Activated CD4-positive, alpha-beta memory T cell treated with anti-CD3 and anti-CD28 coated beads, Interleukin-2, amount 10 ng/mL, durations not matched to agents 7 days and 5 days (primary cell): ENCODE results near the gene PISD. TPM values are rescaled to one million over a fixed set of nuclear protein-coding genes. Genes with fewer than 3 reads are reported as not detected.
A peak's percentile ranks its signal among the peaks of the same experiment; 100 is the strongest.
"Not testable (repeated sequence)": the region's sequence is repeated elsewhere in the genome, so short reads cannot be mapped to it uniquely, and the experiment has no call there.

Experiments
- CTCF ChIA-PET: fragments of 350-600 bp; sonication (Branson Sonifier 250); formaldehyde crosslinking; loops from one replicate; lab custom pipeline; 2021; ENCODE audit warnings: antibody characterized with exemption, inconsistent platforms; lab: Charles Lee
- POLR2A ChIA-PET: fragments of 350-600 bp; sonication (Branson Sonifier 250); formaldehyde crosslinking; loops from one replicate; lab custom pipeline; 2021; ENCODE audit warnings: antibody characterized with exemption; lab: Charles Lee
- DNase-seq: peaks from one replicate; pipeline ENCODE4 v3.0.0-alpha.2; 2020
- H3K27ac Mint-ChIP-seq: one replicate; pipeline ENCODE4 v1.8.0; 2021; ENCODE audit warnings: mild to moderate bottlenecking, mixed read lengths
- H3K27me3 Mint-ChIP-seq: one replicate; pipeline ENCODE4 v1.8.0; 2021; ENCODE audit warnings: mixed read lengths
- H3K36me3 Mint-ChIP-seq: one replicate; pipeline ENCODE4 v1.8.0; 2021; ENCODE audit warnings: low read depth, mixed read lengths
- H3K4me1 Mint-ChIP-seq: one replicate; pipeline ENCODE4 v1.8.0; 2021; ENCODE audit warnings: mixed read lengths
- H3K4me3 Mint-ChIP-seq: one replicate; pipeline ENCODE4 v1.8.0; 2021; ENCODE audit warnings: mild to moderate bottlenecking, mixed read lengths
- H3K9me3 Mint-ChIP-seq: one replicate; pipeline ENCODE4 v1.8.0; 2021; ENCODE audit warnings: mixed read lengths
- total RNA-seq, 2 experiments: library from RNA; stranded (reverse); gene quantifications; one replicate each; pipeline ENCODE4 v1.2.3, GENCODE V29; 2021

The PISD gene
- total RNA-seq, 2 experiments from 2014 or later: 19.2 to 19.6 TPM

GRCh38 chr22:31680861-31681341, 18.9 kb upstream of the PISD start:
- no peak overlapping the region for H3K4me3 Mint-ChIP-seq
- peaks cover 27% of the 10 kb centered on the region for H3K36me3 Mint-ChIP-seq
- POLR2A ChIA-PET: interaction anchor here (1.1 to 1.3 kb wide), 4 partner anchors 13 to 59 kb away, joined by 3 to 4 read pairs (median 4); partner anchors contain the start of gene PISD
- no peaks in the 10 kb centered on the region for H3K27me3 Mint-ChIP-seq
- no peaks in the 10 kb centered on the region for H3K9me3 Mint-ChIP-seq
- no peak overlapping the region for H3K27ac Mint-ChIP-seq
- CTCF ChIA-PET: interaction anchor here (0.6 to 1.5 kb wide), 2 partner anchors 15 to 134 kb away, joined by 3 to 8 read pairs; no protein-coding TSS in a partner anchor
- H3K4me1 Mint-ChIP-seq: peaks cover 24% of the 10 kb centered on the region
- DNase-seq: no peak

GRCh38 chr22:31678748-31679147, 16.7 kb upstream of the PISD start:
- Mint-ChIP-seq H3K27ac (peak overlapping the region; percentile 35), H3K27me3 (no peaks in the 10 kb centered on the region), H3K4me3 (no peak overlapping the region), H3K4me1 (peaks cover 24% of the 10 kb centered on the region), H3K36me3 (peaks cover 8% of the 10 kb centered on the region), H3K9me3 (no peaks in the 10 kb centered on the region)
- no peak for DNase-seq
- ChIA-PET CTCF (interaction anchor here (5.1 kb wide), 1 partner anchor 12 kb away, joined by 54 read pairs; no protein-coding TSS in a partner anchor), POLR2A (no interaction called here)

- no peaks in the 10 kb centered on the region for H3K9me3 Mint-ChIP-seq
- CTCF ChIA-PET: interaction anchor here (0.8 to 5.1 kb wide), 6 partner anchors 10 to 294 kb away, joined by 3 to 54 read pairs (median 6); partner anchors contain the start of gene PISD
- H3K4me1 Mint-ChIP-seq: peaks cover 24% of the 10 kb centered on the region
- peak overlapping the region; percentile 89 for H3K27ac Mint-ChIP-seq
- no peaks in the 10 kb centered on the region for H3K36me3 Mint-ChIP-seq
- POLR2A ChIA-PET: interaction anchor here (0.8 to 2.4 kb wide), 18 partner anchors 9 to 294 kb away, joined by 3 to 37 read pairs (median 6); partner anchors contain the start of genes DEPDC5 and PISD
- peak; percentile 95 for DNase-seq
- peak overlapping the region; percentile 88 for H3K4me3 Mint-ChIP-seq
- no peaks in the 10 kb centered on the region for H3K27me3 Mint-ChIP-seq
These were observed 14.7 kb upstream of the PISD start for GRCh38 chr22:31676700-31677099.

GRCh38 chr22:31674219-31674618, 12.2 kb upstream of the PISD start:
- ChIA-PET CTCF (interaction anchor here (1.3 to 5.1 kb wide), 2 partner anchors 8 to 12 kb away, joined by 3 to 54 read pairs; partner anchors contain the start of gene PISD), POLR2A (interaction anchor here (0.7 kb wide), 1 partner anchor 9 kb away, joined by 3 read pairs; no protein-coding TSS in a partner anchor)
- H3K27ac Mint-ChIP-seq, H3K9me3 Mint-ChIP-seq, DNase-seq, H3K4me3 Mint-ChIP-seq, H3K27me3 Mint-ChIP-seq, H3K36me3 Mint-ChIP-seq: not testable (repeated sequence)
- H3K4me1 Mint-ChIP-seq: peaks cover 19% of the 10 kb centered on the region

- not testable (repeated sequence) for H3K4me3 Mint-ChIP-seq, H3K36me3 Mint-ChIP-seq, H3K27ac Mint-ChIP-seq, H3K4me1 Mint-ChIP-seq, H3K27me3 Mint-ChIP-seq, DNase-seq, H3K9me3 Mint-ChIP-seq
- ChIA-PET CTCF (interaction anchor here (0.8 to 4.4 kb wide), 4 partner anchors 8 to 281 kb away, joined by 3 to 54 read pairs (median 4); no protein-coding TSS in a partner anchor), POLR2A (interaction anchor here (1.4 to 1.5 kb wide), 2 partner anchors 7 to 12 kb away, joined by 4 to 6 read pairs; no protein-coding TSS in a partner anchor)
These were observed 6.8 kb upstream of the PISD start for GRCh38 chr22:31668849-31669248.

GRCh38 chr22:31662668-31663037, 638 bp upstream of the PISD start:
- no peaks in the 10 kb centered on the region for H3K36me3 Mint-ChIP-seq
- H3K9me3 Mint-ChIP-seq: no peaks in the 10 kb centered on the region
- H3K27ac Mint-ChIP-seq: peak overlapping the region; percentile 91
- DNase-seq: no peak
- no peaks in the 10 kb centered on the region for H3K27me3 Mint-ChIP-seq
- peaks cover 37% of the 10 kb centered on the region for H3K4me1 Mint-ChIP-seq
- H3K4me3 Mint-ChIP-seq: peak overlapping the region; percentile 91
- ChIA-PET CTCF (interaction anchor here (0.7 to 6.1 kb wide), 13 partner anchors 11 to 539 kb away, joined by 3 to 87 read pairs (median 5); partner anchors contain the start of gene YWHAH), POLR2A (interaction anchor here (0.8 to 3.2 kb wide), 27 partner anchors 9 to 813 kb away, joined by 3 to 37 read pairs (median 5); partner anchors contain the start of genes DEPDC5, DRG1, FBXO7 and PATZ1)

GRCh38 chr22:31660860-31661341, 1.1 kb downstream of the PISD start:
- Mint-ChIP-seq H3K27ac (peak overlapping the region; percentile 91), H3K4me3 (peak overlapping the region; percentile 91), H3K4me1 (peaks cover 37% of the 10 kb centered on the region)
- DNase-seq: peak; percentile 67
- ChIA-PET CTCF (interaction anchor here (1.8 to 6.1 kb wide), 6 partner anchors 16 to 309 kb away, joined by 6 to 87 read pairs (median 12); partner anchors contain the start of genes DEPDC5 and YWHAH), POLR2A (interaction anchor here (0.9 to 3.2 kb wide), 17 partner anchors 8 to 370 kb away, joined by 3 to 37 read pairs (median 7); partner anchors contain the start of genes DEPDC5, PATZ1 and PRR14L)
- not testable (repeated sequence) for H3K27me3 Mint-ChIP-seq, H3K36me3 Mint-ChIP-seq, H3K9me3 Mint-ChIP-seq

- H3K27me3 Mint-ChIP-seq: no peaks in the 10 kb centered on the region
- ChIA-PET POLR2A (no interaction called here), CTCF (interaction anchor here (1.1 kb wide), 1 partner anchor 320 kb away, joined by 5 read pairs; no protein-coding TSS in a partner anchor)
- DNase-seq: no peak
- no peaks in the 10 kb centered on the region for H3K9me3 Mint-ChIP-seq
- H3K36me3 Mint-ChIP-seq: no peaks in the 10 kb centered on the region
- H3K27ac Mint-ChIP-seq: no peak overlapping the region
- H3K4me3 Mint-ChIP-seq: no peak overlapping the region
- H3K4me1 Mint-ChIP-seq: peaks cover 34% of the 10 kb centered on the region
These were observed 2.8 kb downstream of the PISD start for GRCh38 chr22:31659246-31659645.

GRCh38 chr22:31654408-31654807, 7.6 kb downstream of the PISD start:
- ChIA-PET CTCF (interaction anchor here (1.9 kb wide), 1 partner anchor 11 kb away, joined by 9 read pairs; no protein-coding TSS in a partner anchor), POLR2A (interaction anchor here (1.5 to 2.3 kb wide), 2 partner anchors 7 to 22 kb away, joined by 5 to 8 read pairs; partner anchors contain the start of gene PISD)
- DNase-seq: no peak
- Mint-ChIP-seq H3K4me3 (no peak overlapping the region), H3K27ac (no peak overlapping the region), H3K36me3 (no peaks in the 10 kb centered on the region), H3K4me1 (peaks cover 33% of the 10 kb centered on the region), H3K9me3 (no peaks in the 10 kb centered on the region), H3K27me3 (no peaks in the 10 kb centered on the region)

GRCh38 chr22:31653944-31654343, 8.1 kb downstream of the PISD start:
- no peak for DNase-seq
- H3K4me1 Mint-ChIP-seq: peaks cover 32% of the 10 kb centered on the region
- no peaks in the 10 kb centered on the region for H3K9me3 Mint-ChIP-seq
- H3K27ac Mint-ChIP-seq: no peak overlapping the region
- ChIA-PET POLR2A (interaction anchor here (1.5 to 2.3 kb wide), 2 partner anchors 8 to 23 kb away, joined by 5 to 8 read pairs; partner anchors contain the start of gene PISD), CTCF (interaction anchor here (1.9 kb wide), 1 partner anchor 12 kb away, joined by 9 read pairs; no protein-coding TSS in a partner anchor)
- H3K36me3 Mint-ChIP-seq: peaks cover 3% of the 10 kb centered on the region
- no peaks in the 10 kb centered on the region for H3K27me3 Mint-ChIP-seq
- H3K4me3 Mint-ChIP-seq: no peak overlapping the region

- no peak overlapping the region for H3K4me3 Mint-ChIP-seq
- H3K9me3 Mint-ChIP-seq: no peaks in the 10 kb centered on the region
- CTCF ChIA-PET: interaction anchor here (0.6 to 0.7 kb wide), 2 partner anchors 54 to 96 kb away, joined by 3 read pairs; no protein-coding TSS in a partner anchor
- H3K36me3 Mint-ChIP-seq: peaks cover 8% of the 10 kb centered on the region
- H3K27ac Mint-ChIP-seq: no peak overlapping the region
- peaks cover 31% of the 10 kb centered on the region for H3K4me1 Mint-ChIP-seq
- no peak for DNase-seq
- POLR2A ChIA-PET: interaction anchor here (1.5 to 2.3 kb wide), 2 partner anchors 9 to 24 kb away, joined by 5 to 8 read pairs; partner anchors contain the start of gene PISD
- H3K27me3 Mint-ChIP-seq: no peaks in the 10 kb centered on the region
These were observed 8.9 kb downstream of the PISD start for GRCh38 chr22:31652911-31653684.

- DNase-seq: no peak
- no peak overlapping the region for H3K4me3 Mint-ChIP-seq
- H3K9me3 Mint-ChIP-seq: no peaks in the 10 kb centered on the region
- H3K4me1 Mint-ChIP-seq: peaks cover 34% of the 10 kb centered on the region
- ChIA-PET POLR2A (interaction anchor here (2.3 kb wide), 1 partner anchor 10 kb away, joined by 8 read pairs; the partner anchor contains the start of gene PISD), CTCF (no interaction called here)
- H3K36me3 Mint-ChIP-seq: peaks cover 10% of the 10 kb centered on the region
- no peak overlapping the region for H3K27ac Mint-ChIP-seq
- H3K27me3 Mint-ChIP-seq: no peaks in the 10 kb centered on the region
These were observed 9.9 kb downstream of the PISD start for GRCh38 chr22:31652088-31652487.
